Endothelial cell of umbilical vein (primary cell): Measurements from ENCODE around the gene RAMP1. TPM values are rescaled to one million over a fixed set of nuclear protein-coding genes. Genes with fewer than 3 reads are reported as not detected.

ENCODE experiments used
- BruUV-seq: library from RNA; stranded (reverse); fragments of 400-500 nt; replicated peaks from 2 replicates; lab custom pipeline; 2021; lab: Mats Ljungman, UMichigan
- CTCF ChIA-PET: fragments of 300-600, 350-600 bp; sonication (Branson Sonifier 250); formaldehyde crosslinking; loops from one replicate; lab custom pipeline; 2021; ENCODE audit warnings: antibody characterized with exemption, inconsistent platforms; lab: Charles Lee
- POLR2A ChIA-PET: fragments of 300-600, 350-600 bp; sonication (Branson Sonifier 250); formaldehyde crosslinking; loops from one replicate; lab custom pipeline; 2021; ENCODE audit warnings: antibody characterized with exemption, inconsistent platforms; lab: Charles Lee
- DNase-seq: peaks from one replicate; pipeline ENCODE4 v3.0.0-alpha.2; 2011; ENCODE audit warnings: low read depth, low spot score
- FAIRE-seq: peaks from 2 replicates; lab custom pipeline; 2011; peaks lifted over from hg19 to GRCh38; lab: Jason Lieb, UNC
- H2AFZ ChIP-seq: 2 replicates; pipeline ENCODE4 v1.6.0; 2012; ENCODE audit warnings: low read depth, low read length, control low read depth, inconsistent platforms
- H3K27ac ChIP-seq: 2 replicates; pipeline ENCODE4 v1.5.1; 2011; ENCODE audit warnings: low read depth, mild to moderate bottlenecking, control low read depth, low read length, moderate library complexity; ENCODE audit not compliant: insufficient read depth
- H3K27me3 ChIP-seq, 2 experiments: 2 replicates each; pipeline versions ENCODE4 v1.6.0 to v1.6.1; 2011; ENCODE audit warnings: low read length in 2 of 2, mixed read lengths in 1 of 2; ENCODE audit not compliant: control insufficient read depth in 2 of 2, insufficient read depth in 2 of 2
- H3K36me3 ChIP-seq, 2 experiments: 2 replicates in 1 of 2; 3 replicates in 1 of 2; pipeline ENCODE4 v1.5.1; 2011; ENCODE audit warnings: low read length in 2 of 2, mild to moderate bottlenecking in 1 of 2, moderate library complexity in 1 of 2; ENCODE audit not compliant: control insufficient read depth in 2 of 2, insufficient read depth in 2 of 2; ENCODE audit errors: extremely low read depth in 1 of 2
- H3K4me1 ChIP-seq: 3 replicates; pipeline ENCODE4 v1.5.1; 2011; ENCODE audit warnings: mild to moderate bottlenecking, low read length; ENCODE audit not compliant: control insufficient read depth, insufficient read depth; ENCODE audit errors: extremely low read depth
- H3K4me2 ChIP-seq: 2 replicates; pipeline ENCODE4 v1.6.1; 2011; ENCODE audit warnings: low read length, control low read depth, mixed read lengths; ENCODE audit not compliant: insufficient read depth
- H3K4me3 ChIP-seq, 3 experiments: fragments of 200-600 bp in 1 of 3; sonication (generic), shearing (Covaris generic) in 1 of 3; replicated peaks in 1 of 3; 2 replicates each; pipeline ENCODE4 v1.5.1; 2011 to 2016; ENCODE audit warnings: control low read depth in 3 of 3, low read length in 3 of 3, mild to moderate bottlenecking in 2 of 3, inconsistent platforms in 1 of 3, low read depth in 1 of 3, moderate library complexity in 1 of 3; ENCODE audit not compliant: insufficient read depth in 1 of 3
- H3K79me2 ChIP-seq: 2 replicates; pipeline ENCODE4 v1.6.0; 2012; ENCODE audit warnings: low read length, inconsistent platforms; ENCODE audit not compliant: control insufficient read depth, insufficient read depth
- H3K9ac ChIP-seq: replicated peaks from 2 replicates; pipeline ENCODE3; 2011; ENCODE audit warnings: low read length, control low read depth; ENCODE audit not compliant: insufficient read depth; ENCODE audit errors: extremely low read depth
- H3K9me1 ChIP-seq: replicated peaks from 3 replicates; pipeline ENCODE4 v1.6.0; 2011; ENCODE audit warnings: mild to moderate bottlenecking, low read length; ENCODE audit not compliant: control insufficient read depth, insufficient read depth; ENCODE audit errors: extremely low read depth
- H3K9me3 ChIP-seq: replicated peaks from 2 replicates; pipeline ENCODE4 v1.5.1; 2012; ENCODE audit warnings: low read length, inconsistent platforms; ENCODE audit not compliant: control insufficient read depth, insufficient read depth
- H4K20me1 ChIP-seq: replicated peaks from 2 replicates; pipeline ENCODE3; 2011; ENCODE audit warnings: mild to moderate bottlenecking, low read length; ENCODE audit not compliant: control insufficient read depth, insufficient read depth; ENCODE audit errors: extremely low read depth
- CTCF ChIP-seq, 2 donors: IDR thresholded peaks; 1 replicate in 1 of 2; 2 replicates in 1 of 2; pipeline ENCODE4 v1.5.1; 2011; ENCODE audit warnings: low read length in 2 of 2, mild to moderate bottlenecking in 2 of 2, moderate library complexity in 2 of 2, control low read depth in 1 of 2, inconsistent platforms in 1 of 2, low read depth in 1 of 2; ENCODE audit not compliant: insufficient read depth in 1 of 2; ENCODE audit errors: extremely low read depth in 1 of 2
- FOS ChIP-seq: IDR thresholded peaks from 2 replicates; pipeline ENCODE4 v1.6.1; 2011; ENCODE audit warnings: mild to moderate bottlenecking, low read length, moderate library complexity, borderline replicate concordance; ENCODE audit not compliant: insufficient read depth
- GATA2 ChIP-seq: IDR thresholded peaks from 2 replicates; pipeline ENCODE4 v1.7.0; 2011; ENCODE audit warnings: low read depth, mild to moderate bottlenecking, moderate library complexity, mixed read lengths, low read length; ENCODE audit not compliant: insufficient read length, insufficient read depth
- JUN ChIP-seq: IDR thresholded peaks from 2 replicates; pipeline ENCODE4 v1.6.1; 2011; ENCODE audit warnings: borderline replicate concordance, low read depth; ENCODE audit not compliant: insufficient read length, insufficient read depth
- dilution Hi-C: fragments of 300-500 bp; cut with MboI; formaldehyde crosslinking; loops from one replicate; pipeline ENCODE4 v1.15.0; 2019; ENCODE audit warnings: low sequenced_read_pairs; ENCODE audit not compliant: extremely low pct_ligation_motif_present
- intact Hi-C: fragments of 100-400 bp; cut with micrococcal nuclease; formaldehyde crosslinking; loops from one replicate; pipeline ENCODE4 v1.10.0; 2022
- polyA plus RNA-seq, 4 experiments: library from polyadenylated mRNA; depleted of rRNA in 3 of 4; stranded (reverse) in 3 of 4; unstranded in 1 of 4; fragments of >200 nt; gene quantifications; 2 replicates each; pipeline versions ENCODE4 v1.2.1 to v1.2.3, GENCODE V29; 2011 to 2012; ENCODE audit warnings: missing spikeins in 1 of 4
- total RNA-seq: library from RNA; stranded (reverse); gene quantifications from 2 replicates; pipeline ENCODE4 v1.2.3, GENCODE V29; 2021

The RAMP1 gene
- total and polyA plus RNA-seq, 2 donors (not counting 3 experiments of a cell fraction or from before 2014, with no cell fraction given): 0.18 TPM; not detected in 1

DNA sequence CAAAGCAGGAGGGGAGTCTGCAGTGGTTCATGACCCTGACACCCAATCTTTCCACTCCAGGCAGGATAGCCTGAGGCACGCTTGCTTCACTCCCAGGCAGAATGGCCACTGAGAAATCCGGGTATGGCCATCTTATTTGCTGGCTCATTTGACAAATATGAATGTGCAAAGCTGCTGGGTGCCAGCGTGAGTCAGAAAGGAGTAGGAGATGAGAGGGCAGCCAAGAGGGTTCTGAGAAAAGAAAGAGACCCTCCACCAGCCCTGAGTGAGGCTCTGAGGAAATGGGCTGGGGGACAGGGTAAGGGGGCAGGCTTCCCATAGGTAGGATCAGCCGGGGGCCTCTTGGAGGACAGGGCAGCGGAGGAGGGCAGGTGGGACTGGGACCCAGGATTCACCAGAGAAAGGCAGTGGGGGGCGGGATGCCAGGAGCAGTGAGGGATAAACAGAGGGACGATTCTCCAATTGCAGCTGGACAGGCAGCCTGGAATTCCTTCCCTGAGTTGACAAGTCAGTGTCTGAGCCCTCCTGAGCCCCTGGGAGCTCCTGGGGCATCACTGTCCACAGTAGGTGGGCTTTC lies 15.2 kb downstream of the RAMP1 start:
- no peak overlapping the region for H3K4me2 ChIP-seq
- no peak overlapping the region for H2AFZ ChIP-seq
- no peak overlapping the region for H3K4me3 ChIP-seq
- FAIRE-seq: no peak
- intact Hi-C loops (no loop called here), dilution Hi-C loops (no loop called here)
- TF ChIP-seq FOS (no peak), GATA2 (no peak), CTCF (IDR thresholded peaks at IDR 0.05; ENCODE audit: extremely low read depth in 1 of 2, insufficient read depth in 1 of 2, low read depth in 1 of 2, low read length in 2 of 2) (no peak), JUN (no peak)
- no peaks in the 10 kb centered on the region for H3K27me3 ChIP-seq
- BruUV-seq: no TSS peak
- H3K79me2 ChIP-seq: no peaks in the 10 kb centered on the region
- CTCF ChIA-PET: no interaction called here
- H3K27ac ChIP-seq: no peak overlapping the region
- no peaks in the 10 kb centered on the region for H3K9me3 ChIP-seq
- H3K4me1 ChIP-seq: no peaks in the 10 kb centered on the region
- POLR2A ChIA-PET: no interaction called here
- no peak overlapping the region for H3K9ac ChIP-seq
- no peak for DNase-seq
- H4K20me1 ChIP-seq: no peaks in the 10 kb centered on the region
- H3K9me1 ChIP-seq: no peaks in the 10 kb centered on the region
- no peaks in the 10 kb centered on the region for H3K36me3 ChIP-seq
